MM.1S (cell line): ENCODE data around the gene COBLL1.

ENCODE experiments used
- CTCF ChIP-seq: fragments of 300-600 bp; sonication (generic); IDR thresholded peaks from 2 replicates; pipeline ENCODE4 v1.5.1; 2016; ENCODE audit warnings: antibody characterized with exemption, low read length, mixed read lengths
- EZH2 ChIP-seq: fragments of 300-600 bp; sonication (generic); optimal IDR thresholded peaks from 2 replicates; pipeline ENCODE3; 2017; ENCODE audit warnings: low read depth, mild to moderate bottlenecking, antibody characterized with exemption, low read length, mixed read lengths

GRCh38 chr2:164837807-164838206 lies 3.8 kb downstream of the COBLL1 start:
- TF ChIP-seq CTCF, result no peak
- TF ChIP-seq EZH2, result no peak
